GM23338 (cell line): ENCODE results near the gene PWWP3B.

Source experiments
- CREB1 ChIP-seq: fragments of 250-450 bp; sonication (Bioruptor Pico); IDR thresholded peaks from 2 replicates; pipeline ENCODE4 v1.5.0; 2020; ENCODE audit warnings: low read depth, mild to moderate bottlenecking, moderate library complexity
- CTCF ChIP-seq, 2 experiments: fragments of 200-600 bp in 1 of 2; sonication (generic) in 1 of 2; conservative IDR thresholded peaks; 2 replicates each; pipeline versions ENCODE4 v1.5.1 to v1.6.1; 2016 to 2017; ENCODE audit warnings: antibody characterized with exemption in 2 of 2, low read depth in 2 of 2, mild to moderate bottlenecking in 2 of 2, moderate library complexity in 1 of 2
- ETS1 ChIP-seq: IDR thresholded peaks from 2 replicates; pipeline ENCODE4 v1.6.1; 2016; ENCODE audit warnings: antibody characterized with exemption
- EZH2 ChIP-seq: fragments of 200-600 bp; sonication (generic); IDR thresholded peaks from one replicate; pipeline ENCODE4 v1.8.0; 2017; ENCODE audit warnings: antibody characterized with exemption, mild to moderate bottlenecking, low read depth; ENCODE audit not compliant: unreplicated experiment
- EZH2phosphoT487 ChIP-seq: fragments of 200-600 bp; sonication (generic); IDR thresholded peaks from one replicate; pipeline ENCODE4 v1.8.1; 2018; ENCODE audit warnings: antibody characterized with exemption; ENCODE audit not compliant: unreplicated experiment
- POLR2AphosphoS5 ChIP-seq: IDR thresholded peaks from 2 replicates; pipeline ENCODE4 v1.6.1; 2016; ENCODE audit warnings: antibody characterized with exemption, low read depth
- REST ChIP-seq: IDR thresholded peaks from one replicate; pipeline ENCODE4 v1.6.1; 2018; ENCODE audit warnings: antibody characterized with exemption; ENCODE audit not compliant: unreplicated experiment
- STAT1 ChIP-seq: IDR thresholded peaks from one replicate; pipeline ENCODE4 v1.6.1; 2016; ENCODE audit warnings: antibody characterized with exemption; ENCODE audit not compliant: unreplicated experiment
- ZNF331 ChIP-seq: fragments of 250-450 bp; sonication (Bioruptor Pico); IDR thresholded peaks from 2 replicates; pipeline ENCODE4 v1.5.0; 2020; ENCODE audit warnings: low read depth, mild to moderate bottlenecking, moderate library complexity
- ZNF462 ChIP-seq: fragments of 250-450 bp; sonication (Bioruptor Pico); IDR thresholded peaks from 2 replicates; pipeline ENCODE4 v1.5.0; 2020; ENCODE audit warnings: mild to moderate bottlenecking, moderate library complexity

- TF ChIP-seq CTCF (conservative IDR thresholded peaks at IDR 0.05; ENCODE audit: low read depth in 2 of 2), result no peak
- no peak for TF ChIP-seq EZH2
- TF ChIP-seq ZNF462 (CRISPR knock-in tag), result no peak
- TF ChIP-seq STAT1, result no peak
- no peak for TF ChIP-seq EZH2phosphoT487
- no peak for TF ChIP-seq REST
- TF ChIP-seq POLR2AphosphoS5, result 0 out of 2 replicates have a peak, but pooled peaks have one; percentile 23
- TF ChIP-seq CREB1 (CRISPR knock-in tag), result no peak
- TF ChIP-seq ETS1, result no peak
- TF ChIP-seq ZNF331, result no peak
These were observed at the start of gene PWWP3B for GRCh38 chrX:106168107-106168506.
